Measurements from ENCODE around the gene SURF1.

Gene SURF1

DNA sequence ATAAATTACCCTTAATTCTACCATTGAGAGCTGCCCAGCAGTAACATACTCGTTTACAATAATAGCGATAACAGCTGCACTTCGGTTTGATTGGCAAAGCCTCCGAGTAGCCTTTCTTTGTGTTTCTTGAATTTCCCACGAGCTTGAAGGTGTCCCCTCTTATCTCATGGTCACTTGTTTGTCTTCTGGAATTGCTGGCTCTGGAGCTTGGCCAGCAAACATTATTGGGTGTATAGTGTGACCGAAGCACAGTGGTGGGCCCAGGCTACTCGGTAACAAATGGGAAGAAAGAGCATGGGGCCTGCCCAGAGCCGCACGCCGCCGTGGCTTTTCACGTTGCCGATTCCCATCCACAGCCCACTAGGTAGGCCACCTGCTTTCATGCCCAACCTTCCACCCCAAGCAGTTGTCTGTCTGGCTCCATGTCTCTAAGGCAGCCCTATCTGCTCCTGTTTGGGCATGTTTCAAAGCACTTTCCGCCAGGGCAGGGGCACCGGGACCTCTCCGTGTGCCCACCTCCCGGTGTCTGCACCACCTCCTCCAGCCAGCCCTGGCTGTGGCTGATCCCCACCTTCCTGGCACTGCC, 28.5 kb upstream of the SURF1 start:
- no peak for DNase-seq (ENCODE audit: low read depth)

GRCh38 chr9:133383438-133383837, 27.2 kb upstream of the SURF1 start:
- no peak for TF ChIP-seq CTCF (IDR thresholded peaks at IDR 0.05; ENCODE audit: control insufficient read depth, insufficient read depth, low read depth, low read length, missing control alignments)
- H3K4me3 ChIP-seq (ENCODE audit: control insufficient read depth, low read depth, low read length) = no peak overlapping the region
- no peak for DNase-seq (ENCODE audit: low read depth)

More for the DNA sequence above, 28.5 kb upstream of the SURF1 start:
- no peak for TF ChIP-seq CTCF (IDR thresholded peaks at IDR 0.05; ENCODE audit: control insufficient read depth, insufficient read depth, low read depth, low read length, missing control alignments)
- no peak overlapping the region for H3K4me3 ChIP-seq (ENCODE audit: control insufficient read depth, low read depth, low read length)

- no peak for TF ChIP-seq CTCF (IDR thresholded peaks at IDR 0.05; ENCODE audit: control insufficient read depth, insufficient read depth, low read depth, low read length, missing control alignments)
- H3K4me3 ChIP-seq (ENCODE audit: control insufficient read depth, low read depth, low read length) = no peak overlapping the region
Measured at GRCh38 chr9:133382507-133383141, 26.3 kb upstream of the SURF1 start.

DNA sequence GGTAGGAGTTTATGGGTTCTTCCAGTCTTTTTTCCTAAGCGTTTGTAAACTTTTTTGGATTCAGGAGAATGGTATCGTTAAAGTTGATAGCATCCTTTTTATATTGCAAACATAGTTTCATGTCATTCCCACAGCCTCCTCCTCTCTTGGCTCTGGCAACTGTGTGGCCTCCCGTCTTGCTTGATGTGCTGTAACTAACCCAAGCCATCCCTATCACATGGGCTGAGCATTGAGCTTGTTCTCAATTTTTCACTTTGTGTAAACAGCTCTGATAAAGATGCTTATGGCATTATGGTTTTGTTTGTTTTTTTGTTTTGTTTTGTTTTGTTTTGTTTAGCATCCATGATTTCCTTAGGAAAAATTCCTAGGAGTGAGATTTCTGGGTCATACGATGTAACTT, 24.4 kb upstream of the SURF1 start:
- no peak for TF ChIP-seq CTCF (IDR thresholded peaks at IDR 0.05; ENCODE audit: control insufficient read depth, insufficient read depth, low read depth, low read length, missing control alignments)
- DNase-seq (ENCODE audit: low read depth) = no peak
- H3K4me3 ChIP-seq (ENCODE audit: control insufficient read depth, low read depth, low read length) = no peak overlapping the region

More at GRCh38 chr9:133382507-133383141, 26.3 kb upstream of the SURF1 start:
- DNase-seq (ENCODE audit: low read depth) = no peak

GRCh38 chr9:133379153-133380086, 23.1 kb upstream of the SURF1 start:
- DNase-seq (ENCODE audit: low read depth) = no peak
- no peak overlapping the region for H3K4me3 ChIP-seq (ENCODE audit: control insufficient read depth, low read depth, low read length)
- TF ChIP-seq CTCF (IDR thresholded peaks at IDR 0.05; ENCODE audit: control insufficient read depth, insufficient read depth, low read depth, low read length, missing control alignments) = no peak

- no peak overlapping the region for H3K4me3 ChIP-seq (ENCODE audit: control insufficient read depth, low read depth, low read length)
- no peak for TF ChIP-seq CTCF (IDR thresholded peaks at IDR 0.05; ENCODE audit: control insufficient read depth, insufficient read depth, low read depth, low read length, missing control alignments)
- no peak for DNase-seq (ENCODE audit: low read depth)
Measured at GRCh38 chr9:133378408-133378962, 22.2 kb upstream of the SURF1 start.
